Uterus (tissue), 2 donors: ENCODE data around the gene TMEM175.

Experiments used
- POLR2A ChIP-seq, 2 donors: fragments of 450-650 bp; IDR thresholded peaks; one replicate each; pipeline ENCODE4 v1.6.1; 2016; ENCODE audit warnings: antibody characterized with exemption in 2 of 2, mild to moderate bottlenecking in 1 of 2, moderate library complexity in 1 of 2
- TF ChIP-seq, protein P1 (sequence below), 4 experiments: fragments of 200-600 bp in 2 of 4; fragments of 450-650 bp in 2 of 4; sonication (generic) in 2 of 4; IDR thresholded peaks; one replicate each; pipeline ENCODE4 v1.5.1; 2016 to 2019; ENCODE audit warnings: antibody characterized with exemption in 4 of 4, mild to moderate bottlenecking in 2 of 4, moderate library complexity in 1 of 4

DNA sequence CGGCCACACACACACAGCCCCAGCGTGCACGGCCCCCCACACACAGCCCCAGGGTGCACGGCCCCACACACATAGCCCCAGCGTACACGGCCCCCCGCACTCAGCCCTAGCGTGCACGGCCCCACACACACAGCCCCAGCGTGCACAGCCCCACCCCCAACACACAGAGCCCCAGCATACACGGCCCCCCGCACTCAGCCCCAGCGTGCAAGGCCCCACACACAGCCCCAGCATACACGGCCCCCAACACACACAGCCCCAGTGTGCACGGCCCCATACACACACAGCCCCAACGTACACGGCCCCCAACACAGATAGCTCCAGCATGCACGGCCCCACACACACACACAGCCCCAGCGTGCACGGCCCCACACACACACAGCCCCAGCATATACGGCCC is 17.7 kb upstream of the TMEM175 start:
- TF ChIP-seq, protein P1, sequence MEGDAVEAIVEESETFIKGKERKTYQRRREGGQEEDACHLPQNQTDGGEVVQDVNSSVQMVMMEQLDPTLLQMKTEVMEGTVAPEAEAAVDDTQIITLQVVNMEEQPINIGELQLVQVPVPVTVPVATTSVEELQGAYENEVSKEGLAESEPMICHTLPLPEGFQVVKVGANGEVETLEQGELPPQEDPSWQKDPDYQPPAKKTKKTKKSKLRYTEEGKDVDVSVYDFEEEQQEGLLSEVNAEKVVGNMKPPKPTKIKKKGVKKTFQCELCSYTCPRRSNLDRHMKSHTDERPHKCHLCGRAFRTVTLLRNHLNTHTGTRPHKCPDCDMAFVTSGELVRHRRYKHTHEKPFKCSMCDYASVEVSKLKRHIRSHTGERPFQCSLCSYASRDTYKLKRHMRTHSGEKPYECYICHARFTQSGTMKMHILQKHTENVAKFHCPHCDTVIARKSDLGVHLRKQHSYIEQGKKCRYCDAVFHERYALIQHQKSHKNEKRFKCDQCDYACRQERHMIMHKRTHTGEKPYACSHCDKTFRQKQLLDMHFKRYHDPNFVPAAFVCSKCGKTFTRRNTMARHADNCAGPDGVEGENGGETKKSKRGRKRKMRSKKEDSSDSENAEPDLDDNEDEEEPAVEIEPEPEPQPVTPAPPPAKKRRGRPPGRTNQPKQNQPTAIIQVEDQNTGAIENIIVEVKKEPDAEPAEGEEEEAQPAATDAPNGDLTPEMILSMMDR (IDR thresholded peaks at IDR 0.05): no peak
- no peak for TF ChIP-seq POLR2A (IDR thresholded peaks at IDR 0.05)
